GM11168 (cell line): Measurements from ENCODE around the gene FAM184B.
"Not testable (repeated sequence)": the region's sequence is repeated elsewhere in the genome, so short reads cannot be mapped to it uniquely, and the experiment has no call there.

Experiments used
- in situ Hi-C: fragments of 300-500 bp; cut with MboI; formaldehyde crosslinking; loops from one replicate; pipeline ENCODE4 v1.12.0; 2022; ENCODE audit warnings: low sequenced_read_pairs; ENCODE audit not compliant: unreplicated experiment

FAM184B gene

GRCh38 chr4:17722356-17722700 is 59.1 kb downstream of the FAM184B start:
- in situ Hi-C loops, result no loop called here

- in situ Hi-C loops, result no loop called here
Measured at GRCh38 chr4:17721496-17722355, 59.7 kb downstream of the FAM184B start.

GRCh38 chr4:17719106-17719505 is 62.3 kb downstream of the FAM184B start:
- in situ Hi-C loops, result no loop called here

GRCh38 chr4:17718471-17718870 is 63.0 kb downstream of the FAM184B start:
- in situ Hi-C loops, result no loop called here

- in situ Hi-C loops, result no loop called here
Measured at GRCh38 chr4:17717301-17717700, 64.1 kb downstream of the FAM184B start.

- in situ Hi-C loops, result no loop called here
Measured at GRCh38 chr4:17715511-17715910, 65.9 kb downstream of the FAM184B start.

GRCh38 chr4:17713779-17714178 is 67.6 kb downstream of the FAM184B start:
- in situ Hi-C loops, result no loop called here

GRCh38 chr4:17712166-17712565 is 69.3 kb downstream of the FAM184B start:
- in situ Hi-C loops, result no loop called here

GRCh38 chr4:17711206-17711605 is 70.2 kb downstream of the FAM184B start:
- in situ Hi-C loops, result not testable (repeated sequence)

GRCh38 chr4:17709763-17710068 is 71.7 kb downstream of the FAM184B start:
- in situ Hi-C loops, result no loop called here

GRCh38 chr4:17708992-17709762 is 72.2 kb downstream of the FAM184B start:
- in situ Hi-C loops, result no loop called here

- in situ Hi-C loops, result no loop called here
Measured at GRCh38 chr4:17707671-17708070, 73.8 kb downstream of the FAM184B start.

GRCh38 chr4:17705107-17705506 is 76.3 kb downstream of the FAM184B start:
- in situ Hi-C loops, result no loop called here

GRCh38 chr4:17704020-17704650 is 77.3 kb downstream of the FAM184B start:
- in situ Hi-C loops, result no loop called here

- in situ Hi-C loops, result no loop called here
Measured at GRCh38 chr4:17702641-17703040, 78.8 kb downstream of the FAM184B start.

GRCh38 chr4:17701882-17702281 is 79.5 kb downstream of the FAM184B start:
- in situ Hi-C loops, result no loop called here

- in situ Hi-C loops, result no loop called here
Measured at GRCh38 chr4:17701138-17701839, 80.1 kb downstream of the FAM184B start.

GRCh38 chr4:17699380-17699779 is 82.0 kb downstream of the FAM184B start:
- in situ Hi-C loops, result no loop called here

- in situ Hi-C loops, result no loop called here
Measured at GRCh38 chr4:17698116-17698515, 83.3 kb downstream of the FAM184B start.

GRCh38 chr4:17695341-17695740 is 86.1 kb downstream of the FAM184B start:
- in situ Hi-C loops, result no loop called here

GRCh38 chr4:17694552-17694951 is 86.9 kb downstream of the FAM184B start:
- in situ Hi-C loops, result no loop called here
